PC-9 (cell line): ENCODE measurements around the gene AP2A1. TPM values are rescaled to one million over a fixed set of nuclear protein-coding genes. Genes with fewer than 3 reads are reported as not detected.

Source experiments
- BruUV-seq: library from RNA; stranded (reverse); fragments of 400-500 nt; replicated peaks from 2 replicates; lab custom pipeline; 2021; lab: Mats Ljungman, UMichigan
- CTCF ChIA-PET: fragments of 300-600 bp; sonication (Branson Sonifier 250); formaldehyde crosslinking; loops from one replicate; lab custom pipeline; 2022; ENCODE audit warnings: antibody characterized with exemption; lab: Charles Lee
- POLR2A ChIA-PET: fragments of 300-600 bp; sonication (Branson Sonifier 250); formaldehyde crosslinking; loops from one replicate; lab custom pipeline; 2022; ENCODE audit warnings: antibody characterized with exemption; ENCODE audit not compliant: unreplicated experiment; lab: Charles Lee
- DNase-seq, 2 experiments: peaks; one replicate each; pipeline versions ENCODE4 v3.0.0 to v3.0.0-alpha.2; 2015 to 2022; ENCODE audit warnings: mixed read lengths in 1 of 2
- H2AFZ ChIP-seq: fragments of 200-600 bp; sonication (generic); 2 replicates; pipeline ENCODE4 v1.8.1; 2017; ENCODE audit warnings: antibody characterized with exemption
- H3F3A ChIP-seq: fragments of 200-600 bp; sonication (generic); 2 replicates; pipeline ENCODE4 v1.8.1; 2017; ENCODE audit warnings: antibody characterized with exemption, mild to moderate bottlenecking, low read depth; ENCODE audit not compliant: insufficient read depth
- H3K27ac ChIP-seq: fragments of 200-600 bp; sonication (generic); 2 replicates; pipeline ENCODE4 v1.6.1; 2016; ENCODE audit warnings: mixed run types
- H3K27me3 ChIP-seq: fragments of 200-600 bp; sonication (generic); 2 replicates; pipeline ENCODE4 v1.6.1; 2016; ENCODE audit warnings: low read depth, mixed run types; ENCODE audit not compliant: insufficient read depth
- H3K36me3 ChIP-seq: fragments of 200-600 bp; sonication (generic); 2 replicates; pipeline ENCODE4 v1.6.1; 2016; ENCODE audit warnings: low read depth, mixed run types
- H3K4me1 ChIP-seq: fragments of 200-600 bp; sonication (generic); replicated peaks from 2 replicates; pipeline ENCODE4 v1.6.1; 2016; ENCODE audit warnings: mixed run types; ENCODE audit not compliant: insufficient read depth
- H3K4me2 ChIP-seq: fragments of 200-600 bp; sonication (generic); 2 replicates; pipeline ENCODE4 v1.6.1; 2017; ENCODE audit warnings: mixed run types
- H3K4me3 ChIP-seq: fragments of 200-600 bp; sonication (generic); 2 replicates; pipeline ENCODE4 v1.6.1; 2016; ENCODE audit warnings: mixed run types
- H3K79me2 ChIP-seq: fragments of 200-600 bp; sonication (generic); 2 replicates; pipeline ENCODE4 v1.6.1; 2017; ENCODE audit warnings: low read depth, mixed run types
- H3K9me2 ChIP-seq: fragments of 200-600 bp; sonication (generic); 2 replicates; pipeline ENCODE4 v1.8.1; 2017; ENCODE audit warnings: mild to moderate bottlenecking; ENCODE audit not compliant: insufficient read depth
- H3K9me3 ChIP-seq: fragments of 200-600 bp; sonication (generic); 2 replicates; pipeline ENCODE4 v1.8.1; 2016; ENCODE audit warnings: low read depth; ENCODE audit not compliant: insufficient read depth
- H4K20me1 ChIP-seq: fragments of 200-600 bp; sonication (generic); 2 replicates; pipeline ENCODE4 v1.8.1; 2017; ENCODE audit not compliant: insufficient read depth
- CTCF ChIP-seq: fragments of 200-600 bp; sonication (generic); conservative IDR thresholded peaks from 2 replicates; pipeline ENCODE4 v1.6.1; 2017; ENCODE audit warnings: mixed run types, antibody characterized with exemption, mild to moderate bottlenecking, moderate library complexity
- EZH2 ChIP-seq: fragments of 200-600 bp; sonication (generic); IDR thresholded peaks from 2 replicates; pipeline ENCODE4 v1.8.0; 2017; ENCODE audit warnings: antibody characterized with exemption, low read depth
- intact Hi-C: fragments of 100-400 bp; cut with micrococcal nuclease; formaldehyde crosslinking; loops from one replicate; pipeline ENCODE4 v1.10.0; 2022; ENCODE audit not compliant: unreplicated experiment
- total RNA-seq: library from RNA; stranded (reverse); gene quantifications from 2 replicates; pipeline ENCODE4 v1.2.3, GENCODE V29; 2021

The AP2A1 gene
- total RNA-seq, 1 experiment from 2014 or later, result 91.8 TPM

GRCh38 chr19:49847731-49848696 is 81.2 kb downstream of the AP2A1 start:
- H3K27me3 ChIP-seq, result no peaks in the 10 kb centered on the region
- peaks cover 34% of the 10 kb centered on the region for H3K4me1 ChIP-seq
- no peak overlapping the region for H2AFZ ChIP-seq
- TF ChIP-seq EZH2 (no peak), CTCF (no peak)
- CTCF ChIA-PET, result interaction anchor here (0.6 kb wide), 1 partner anchor 774 kb away, joined by 4 read pairs; no protein-coding TSS in a partner anchor
- H3K9me3 ChIP-seq, result no peaks in the 10 kb centered on the region
- peak in 1 of 2 experiments; percentile 80 for DNase-seq
- peak overlapping the region; percentile 43 for H3K27ac ChIP-seq
- POLR2A ChIA-PET, result interaction anchor here (0.5 to 1.1 kb wide), 6 partner anchors 18 to 734 kb away, joined by 3 to 16 read pairs (median 4); partner anchors contain the start of genes AP2A1 and LIN7B
- H4K20me1 ChIP-seq, result peaks cover 13% of the 10 kb centered on the region
- no TSS peak for BruUV-seq
- no peaks in the 10 kb centered on the region for H3K36me3 ChIP-seq
- H3K4me3 ChIP-seq, result no peak overlapping the region; the same call in 1 of the 2 replicates
- peak overlapping the region; percentile 35 for H3K4me2 ChIP-seq
- intact Hi-C loops, result loop anchor here (1.0 kb wide), 1 partner anchor 171 kb away; the partner anchor contains the start of gene PRMT1
- peaks cover 51% of the 10 kb centered on the region; the same call in 1 of the 2 replicates for H3F3A ChIP-seq
- peaks cover 30% of the 10 kb centered on the region for H3K79me2 ChIP-seq
- no peaks in the 10 kb centered on the region for H3K9me2 ChIP-seq

GRCh38 chr19:49848938-49849337 is 82.1 kb downstream of the AP2A1 start:
- TF ChIP-seq CTCF (no peak), EZH2 (no peak)
- Histone ChIP-seq H3K79me2 (peaks cover 39% of the 10 kb centered on the region), H3K4me1 (peaks cover 37% of the 10 kb centered on the region), H4K20me1 (peaks cover 22% of the 10 kb centered on the region), H3K9me2 (no peaks in the 10 kb centered on the region), H2AFZ (no peak overlapping the region), H3F3A (peaks cover 57% of the 10 kb centered on the region; the same call in 1 of the 2 replicates), H3K27me3 (no peaks in the 10 kb centered on the region), H3K4me2 (peak overlapping the region; percentile 35), H3K9me3 (no peaks in the 10 kb centered on the region), H3K27ac (peak overlapping the region; percentile 43), H3K36me3 (no peaks in the 10 kb centered on the region), H3K4me3 (no peak overlapping the region; the same call in 1 of the 2 replicates)
- no TSS peak for BruUV-seq
- POLR2A ChIA-PET, result interaction anchor here (0.5 to 1.1 kb wide), 3 partner anchors 17 to 368 kb away, joined by 3 to 7 read pairs (median 3); no protein-coding TSS in a partner anchor
- no peak for DNase-seq
- CTCF ChIA-PET, result no interaction called here
- intact Hi-C loops, result loop anchor here (1.0 kb wide), 1 partner anchor 172 kb away; the partner anchor contains the start of gene PRMT1
